AG04450 (cell line): Measurements from ENCODE around the gene EXOC3L4. TPM values are rescaled to one million over a fixed set of nuclear protein-coding genes. Genes with fewer than 3 reads are reported as not detected.

ENCODE experiments used
- CTCF ChIA-PET: fragments of 300-600, 350-600 bp; formaldehyde crosslinking; extraction: SDS; loops from one replicate; lab custom pipeline; 2022; ENCODE audit warnings: antibody characterized with exemption, inconsistent platforms; lab: Charles Lee
- POLR2A ChIA-PET: fragments of 350-600 bp; formaldehyde crosslinking; extraction: SDS; loops from one replicate; lab custom pipeline; 2021; ENCODE audit warnings: antibody characterized with exemption, inconsistent platforms; lab: Yijun Ruan, JAX
- DNase-seq: peaks from one replicate; pipeline ENCODE4 v3.0.0-alpha.2; 2011; ENCODE audit warnings: low read depth, low spot score
- H3K27ac ChIP-seq: one replicate; pipeline ENCODE4 v1.5.1; 2012; ENCODE audit warnings: low read depth, low read length, control low read depth
- H3K27me3 ChIP-seq: one replicate; pipeline ENCODE4 v1.6.0; 2012; ENCODE audit warnings: low read length; ENCODE audit not compliant: control insufficient read depth, insufficient read depth
- H3K4me3 ChIP-seq: 2 replicates; pipeline ENCODE4 v1.5.1; 2011; ENCODE audit warnings: mild to moderate bottlenecking, low read depth, low read length, control low read depth
- H3K9me3 ChIP-seq: 2 replicates; pipeline ENCODE4 v1.5.1; 2012; ENCODE audit warnings: low read length; ENCODE audit not compliant: control insufficient read depth, insufficient read depth
- CTCF ChIP-seq: IDR thresholded peaks from 2 replicates; pipeline ENCODE4 v1.5.1; 2011; ENCODE audit warnings: low read depth, low read length, control low read depth, inconsistent platforms
- polyA plus RNA-seq: library from polyadenylated mRNA; depleted of rRNA; stranded (reverse); fragments of >200 nt; gene quantifications from 2 replicates; pipeline ENCODE4 v1.2.3, GENCODE V29; 2011

EXOC3L4 gene
- polyA plus RNA-seq, 1 experiment: not detected

GRCh38 chr14:103129301-103130016 lies 34.9 kb downstream of the EXOC3L4 start:
- ChIA-PET POLR2A (no interaction called here), CTCF (interaction anchor here (1.0 to 2.3 kb wide), 2 partner anchors 24 to 57 kb away, joined by 4 to 8 read pairs; no protein-coding TSS in a partner anchor)
- no peak for DNase-seq
- no peaks in the 10 kb centered on the region; the same call in 1 of the 2 replicates for H3K9me3 ChIP-seq
- peaks cover 7% of the 10 kb centered on the region for H3K27me3 ChIP-seq
- no peak for TF ChIP-seq CTCF
- no peak overlapping the region for H3K27ac ChIP-seq
- H3K4me3 ChIP-seq: no peak overlapping the region

GRCh38 chr14:103130017-103130764 lies 35.7 kb downstream of the EXOC3L4 start:
- Histone ChIP-seq H3K27ac (peak overlapping the region; percentile 39), H3K9me3 (no peaks in the 10 kb centered on the region; the same call in 1 of the 2 replicates), H3K27me3 (peaks cover 5% of the 10 kb centered on the region), H3K4me3 (no peak overlapping the region)
- no peak for TF ChIP-seq CTCF
- POLR2A ChIA-PET: interaction anchor here (1.0 to 1.3 kb wide), 2 partner anchors 20 to 204 kb away, joined by 3 to 7 read pairs; partner anchors contain the start of gene EIF5
- CTCF ChIA-PET: interaction anchor here (1.0 to 2.3 kb wide), 2 partner anchors 25 to 56 kb away, joined by 4 to 8 read pairs; no protein-coding TSS in a partner anchor
- no peak for DNase-seq

- no peak overlapping the region for H3K4me3 ChIP-seq
- peaks cover 3% of the 10 kb centered on the region for H3K27me3 ChIP-seq
- H3K9me3 ChIP-seq: no peaks in the 10 kb centered on the region; the same call in 1 of the 2 replicates
- CTCF ChIA-PET: interaction anchor here (2.3 kb wide), 1 partner anchor 26 kb away, joined by 8 read pairs; no protein-coding TSS in a partner anchor
- H3K27ac ChIP-seq: peak overlapping the region; percentile 39
- POLR2A ChIA-PET: interaction anchor here (0.5 to 1.3 kb wide), 3 partner anchors 13 to 203 kb away, joined by 3 to 7 read pairs (median 4); partner anchors contain the start of gene EIF5
- no peak for TF ChIP-seq CTCF
- DNase-seq: peak; percentile 44
Measured at GRCh38 chr14:103130965-103131364, 36.4 kb downstream of the EXOC3L4 start.

GRCh38 chr14:103131580-103131979 lies 37.1 kb downstream of the EXOC3L4 start:
- no peak for TF ChIP-seq CTCF
- Histone ChIP-seq H3K9me3 (no peaks in the 10 kb centered on the region; the same call in 1 of the 2 replicates), H3K27me3 (no peaks in the 10 kb centered on the region), H3K27ac (no peak overlapping the region), H3K4me3 (no peak overlapping the region)
- POLR2A ChIA-PET: interaction anchor here (1.3 kb wide), 1 partner anchor 202 kb away, joined by 7 read pairs; the partner anchor contains the start of gene EIF5
- CTCF ChIA-PET: interaction anchor here (2.3 kb wide), 1 partner anchor 26 kb away, joined by 8 read pairs; no protein-coding TSS in a partner anchor
- DNase-seq: no peak
